OCI-LY7 (cell line): ENCODE data around the gene OXSM.

Source experiments
- CTCF ChIP-seq: fragments of 200-600 bp; sonication (generic); conservative IDR thresholded peaks from 2 replicates; pipeline ENCODE4 v1.5.1; 2014; ENCODE audit warnings: mild to moderate bottlenecking, antibody characterized with exemption, low read length, moderate library complexity, mixed read lengths
- EZH2phosphoT487 ChIP-seq: fragments of 200-600 bp; sonication (generic); IDR thresholded peaks from 2 replicates; pipeline ENCODE4 v1.6.1; 2018; ENCODE audit warnings: low read depth, borderline replicate concordance, mild to moderate bottlenecking, mixed run types, antibody characterized with exemption, low read length, moderate library complexity, mixed read lengths

- TF ChIP-seq CTCF (no peak), EZH2phosphoT487 (no peak)
These were observed 8.6 kb upstream of the OXSM start for GRCh38 chr3:25781145-25781757.
